Thoracic aorta (tissue), 2 donors: Measurements from ENCODE around the gene MEX3A. TPM values are rescaled to one million over a fixed set of nuclear protein-coding genes. Genes with fewer than 3 reads are reported as not detected.
"Not testable (repeated sequence)": the region's sequence is repeated elsewhere in the genome, so short reads cannot be mapped to it uniquely, and the experiment has no call there.

ENCODE experiments used
- ATAC-seq: fragments of 150-250 bp; one replicate; pipeline ENCODE4 v1.8.0; 2017; ENCODE audit warnings: low read depth; ENCODE audit not compliant: insufficient number of reproducible peaks, low FRiP score
- DNase-seq: peaks from one replicate; pipeline ENCODE4 v3.0.0-alpha.2; 2020; ENCODE audit warnings: low spot score
- H3K27ac ChIP-seq, 2 donors: fragments of 200-600 bp; sonication (generic); 1 replicate in 1 of 2; 2 replicates in 1 of 2; pipeline ENCODE4 v1.5.1; 2016; ENCODE audit warnings: mild to moderate bottlenecking in 2 of 2, moderate library complexity in 2 of 2
- H3K27me3 ChIP-seq: fragments of 200-600 bp; sonication (generic); replicated peaks from 2 replicates; pipeline ENCODE4 v1.6.0; 2016; ENCODE audit warnings: mild to moderate bottlenecking; ENCODE audit not compliant: insufficient read depth
- H3K36me3 ChIP-seq: fragments of 200-600 bp; sonication (generic); one replicate; pipeline ENCODE4 v1.5.1; 2016
- H3K4me1 ChIP-seq, 2 donors: fragments of 200-600 bp; sonication (generic); 1 replicate in 1 of 2; 2 replicates in 1 of 2; pipeline versions ENCODE4 v1.5.1 to v1.6.0; 2016; ENCODE audit warnings: low read depth in 2 of 2, mild to moderate bottlenecking in 1 of 2; ENCODE audit not compliant: control insufficient read depth in 1 of 2
- H3K4me3 ChIP-seq: fragments of 200-600 bp; sonication (generic); 2 replicates; pipeline ENCODE4 v1.5.1; 2016; ENCODE audit warnings: mild to moderate bottlenecking
- H3K9me3 ChIP-seq: fragments of 200-600 bp; sonication (generic); 2 replicates; pipeline ENCODE4 v1.5.1; 2016
- CTCF ChIP-seq: fragments of 200-600 bp; sonication (generic); IDR thresholded peaks from one replicate; pipeline ENCODE4 v1.5.1; 2019; ENCODE audit warnings: antibody characterized with exemption
- total RNA-seq, 2 donors: library from RNA; depleted of rRNA; stranded (reverse); fragments of >200 nt; gene quantifications; one replicate each; pipeline versions ENCODE4 v1.1.0 to v1.2.3, GENCODE V29; 2016

MEX3A gene
- total RNA-seq, 2 donors from 2014 or later: 0.42 TPM; not detected in 1

- ATAC-seq: no peak
- TF ChIP-seq CTCF: no peak
Measured at GRCh38 chr1:156120318-156120717, 38.1 kb upstream of the MEX3A start.

GRCh38 chr1:156119503-156120209, 37.4 kb upstream of the MEX3A start:
- no peak for DNase-seq
- H3K4me3 ChIP-seq: peak overlapping the region; percentile 96
- no peaks in the 10 kb centered on the region for H3K36me3 ChIP-seq
- no peaks in the 10 kb centered on the region for H3K27me3 ChIP-seq
- TF ChIP-seq CTCF: peak; percentile 15
- peak overlapping the region; percentile 98 for H3K27ac ChIP-seq
- no peaks in the 10 kb centered on the region for H3K9me3 ChIP-seq
- peaks cover 44 to 60% of the 10 kb centered on the region in 2 donors for H3K4me1 ChIP-seq
- no peak for ATAC-seq

More at GRCh38 chr1:156120318-156120717, 38.1 kb upstream of the MEX3A start:
- Histone ChIP-seq H3K9me3 (no peaks in the 10 kb centered on the region), H3K36me3 (no peaks in the 10 kb centered on the region), H3K27ac (peak overlapping the region; percentile 98), H3K27me3 (no peaks in the 10 kb centered on the region), H3K4me1 (peaks cover 51 to 67% of the 10 kb centered on the region in 2 donors), H3K4me3 (peak overlapping the region; percentile 96)
- DNase-seq: no peak

DNA sequence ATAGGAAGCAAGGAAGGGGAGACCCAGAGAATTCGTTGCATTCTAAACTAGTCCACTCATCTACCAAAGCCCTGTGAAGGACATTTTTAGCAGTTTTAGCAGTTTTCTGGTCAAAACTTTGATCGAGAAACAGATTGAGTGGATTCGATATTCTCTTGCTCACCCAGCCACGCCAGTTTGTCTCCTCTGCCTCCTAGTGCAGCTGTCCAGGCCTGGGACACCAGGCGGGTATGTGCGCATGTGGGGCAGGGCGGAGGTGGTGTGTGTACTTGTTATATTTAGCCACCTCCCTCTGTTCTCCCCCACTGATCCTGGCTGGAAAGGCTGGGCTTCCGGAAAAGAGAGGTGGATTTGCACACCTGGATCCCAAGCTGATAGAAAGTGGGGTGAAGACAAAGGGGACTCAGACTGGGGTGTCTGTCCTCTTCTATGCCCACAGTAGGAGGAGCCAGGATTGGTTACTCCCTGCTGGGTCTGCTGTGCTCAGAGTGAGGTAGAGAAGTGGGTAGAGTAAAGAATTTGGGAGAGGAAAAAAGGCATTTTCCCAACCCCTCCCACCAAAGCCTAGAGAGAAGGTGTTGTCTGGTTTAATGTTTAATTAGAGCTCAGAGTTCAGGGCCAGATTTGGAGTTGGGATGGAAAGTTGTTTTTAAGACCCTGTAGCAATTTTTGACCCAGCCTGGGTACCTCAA, 36.1 kb upstream of the MEX3A start:
- H3K27me3 ChIP-seq: no peaks in the 10 kb centered on the region
- no peak for ATAC-seq
- H3K4me3 ChIP-seq: peak overlapping the region; percentile 96
- no peak for TF ChIP-seq CTCF
- peaks cover 40 to 54% of the 10 kb centered on the region in 2 donors for H3K4me1 ChIP-seq
- no peaks in the 10 kb centered on the region for H3K9me3 ChIP-seq
- H3K27ac ChIP-seq: peak overlapping the region; percentile 98
- no peaks in the 10 kb centered on the region for H3K36me3 ChIP-seq
- DNase-seq: no peak

- Histone ChIP-seq H3K4me3 (peak overlapping the region; percentile 96), H3K27me3 (no peaks in the 10 kb centered on the region), H3K36me3 (no peaks in the 10 kb centered on the region), H3K27ac (peak overlapping the region; percentile 98), H3K9me3 (no peaks in the 10 kb centered on the region), H3K4me1 (peaks cover 36 to 55% of the 10 kb centered on the region in 2 donors)
- no peak for TF ChIP-seq CTCF
- ATAC-seq: no peak
- no peak for DNase-seq
Measured at GRCh38 chr1:156117414-156118176, 35.3 kb upstream of the MEX3A start.

DNA sequence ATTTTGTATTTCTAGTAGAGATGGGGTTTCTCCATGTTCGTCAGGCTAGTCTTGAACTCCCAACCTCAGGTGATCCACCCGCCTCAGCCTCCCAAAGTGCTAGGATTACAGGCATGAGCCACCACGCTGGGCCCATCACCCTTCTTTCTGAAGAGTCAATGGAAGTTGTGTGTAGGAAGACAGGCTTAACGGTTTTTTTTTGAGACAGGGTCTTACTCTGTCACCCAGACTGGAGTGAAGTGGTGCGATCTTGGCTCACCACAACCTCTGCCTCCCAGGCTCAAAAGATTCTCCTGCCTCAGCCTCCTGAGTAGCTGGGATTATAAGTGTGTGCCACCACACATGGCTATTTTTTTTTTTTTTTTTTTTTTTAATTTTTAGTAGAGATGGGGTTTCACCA, 34.5 kb upstream of the MEX3A start:
- not testable (repeated sequence) for H3K36me3 ChIP-seq, H3K27me3 ChIP-seq, H3K9me3 ChIP-seq, DNase-seq, ATAC-seq
- Histone ChIP-seq H3K27ac (peak overlapping the region; percentile 98 to 99), H3K4me1 (peaks cover 34 to 59% of the 10 kb centered on the region in 2 donors), H3K4me3 (peak overlapping the region; percentile 96)
